ENCODE results near the gene EYS. TPM values are rescaled to one million over a fixed set of nuclear protein-coding genes. Genes with fewer than 3 reads are reported as not detected.

The EYS gene
- total and polyA plus RNA-seq, 2 of the 8 experiments (the other 6 are each of a cell fraction or from before 2014, with no cell fraction given) = 0.05 to 0.13 TPM

GRCh38 chr6:65746302-65746701 lies 39.3 kb upstream of the EYS start (continued):
- no peak for TF ChIP-seq CHD7 (IDR thresholded peaks at IDR 0.05; ENCODE audit: insufficient replicate concordance, low read length)
- no peak for TF ChIP-seq KDM4A (IDR thresholded peaks at IDR 0.05; ENCODE audit: low read depth, low read length, severe bottlenecking)
- TF ChIP-seq RNF2 (IDR thresholded peaks at IDR 0.05; ENCODE audit: borderline replicate concordance, low read depth, low read length, missing control alignments, poor library complexity, severe bottlenecking) = no peak
- TF ChIP-seq SP1 (IDR thresholded peaks at IDR 0.05; ENCODE audit: low read depth, low read length) = no peak
- TF ChIP-seq JUN (IDR thresholded peaks at IDR 0.05; ENCODE audit: low read depth, low read length) = no peak
- TF ChIP-seq RFX5 (IDR thresholded peaks at IDR 0.05; ENCODE audit: borderline replicate concordance, low read depth, low read length) = no peak
- TF ChIP-seq POU5F1 (IDR thresholded peaks at IDR 0.05; ENCODE audit: low read depth, low read length) = no peak
- TF ChIP-seq TCF12 (IDR thresholded peaks at IDR 0.05; ENCODE audit: low read depth, low read length) = no peak
- no peak for TF ChIP-seq GTF2F1 (IDR thresholded peaks at IDR 0.05; ENCODE audit: borderline replicate concordance, low read depth, low read length)
- TF ChIP-seq USF2 (IDR thresholded peaks at IDR 0.05; ENCODE audit: low read length) = no peak
- no peak for TF ChIP-seq SIX5 (IDR thresholded peaks at IDR 0.05; ENCODE audit: low read depth, low read length)

Data from H1 (cell line).